ENCODE measurements around the gene FRMD8. TPM values are rescaled to one million over a fixed set of nuclear protein-coding genes. Genes with fewer than 3 reads are reported as not detected.

FRMD8 gene
- total and polyA plus RNA-seq, 2 experiments from 2014 or later = 7.0 to 35.4 TPM

DNA sequence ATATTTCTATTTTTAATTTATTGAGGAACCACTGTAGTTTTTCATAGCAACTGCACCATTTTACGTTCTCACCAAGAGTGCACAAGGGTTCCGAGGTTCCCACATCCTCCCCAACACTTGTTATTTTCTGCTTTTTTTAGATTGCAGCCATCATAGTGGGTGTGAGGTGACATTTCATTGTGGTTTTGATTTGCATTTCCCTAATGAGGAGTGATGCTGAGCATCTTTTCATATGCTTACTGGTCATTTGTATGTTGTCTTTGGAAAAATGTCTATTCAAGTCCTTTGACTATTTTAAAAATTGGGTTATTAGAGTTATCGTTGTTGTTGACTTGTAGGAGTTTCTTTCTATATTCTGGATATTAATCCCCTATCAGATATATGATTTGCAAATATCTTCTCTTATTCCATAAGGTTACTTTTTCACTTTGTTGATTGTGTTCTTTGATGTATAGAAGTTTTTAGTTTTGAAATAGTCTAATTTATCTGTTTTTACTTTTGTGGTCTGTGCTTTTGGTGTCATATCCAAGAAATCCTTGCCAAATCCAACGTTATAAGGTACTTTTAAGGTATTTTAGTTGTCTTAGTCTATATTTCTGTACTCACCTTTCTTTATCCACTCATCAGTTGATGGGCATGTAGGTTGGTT lies 45.1 kb downstream of the FRMD8 start:
- Histone ChIP-seq H3K9me2 (ENCODE audit: insufficient read depth) (no peaks in the 10 kb centered on the region), H3K4me2 (no peak overlapping the region), H3K79me2 (replicated peaks; ENCODE audit: insufficient read depth) (0 out of 2 replicates have a peak, but pooled peaks cover under 1% of the 10 kb centered on the region), H2AFZ (no peak overlapping the region), H3K4me3 (no peak overlapping the region), H4K20me1 (replicated peaks; ENCODE audit: insufficient read depth) (no peaks in the 10 kb centered on the region), H3K36me3 (ENCODE audit: insufficient read depth) (no peaks in the 10 kb centered on the region), H3K4me1 (ENCODE audit: insufficient read depth) (peaks cover 26% of the 10 kb centered on the region), H3F3A (replicated peaks; ENCODE audit: low read depth) (no peaks in the 10 kb centered on the region), H3K27me3 (ENCODE audit: insufficient read depth) (no peaks in the 10 kb centered on the region), H3K27ac (ENCODE audit: low read depth) (no peak overlapping the region)
- Mint-ChIP-seq H3K27me3 (ENCODE audit: insufficient read depth, low read depth, poor library complexity) (peaks cover 4% of the 10 kb centered on the region), H3K27ac (no peak overlapping the region), H3K4me3 (no peak overlapping the region), H3K4me1 (peaks cover 35% of the 10 kb centered on the region), H3K9me3 (no peaks in the 10 kb centered on the region), H3K36me3 (ENCODE audit: low read depth) (no peaks in the 10 kb centered on the region)
- TF ChIP-seq JUNB (IDR thresholded peaks at IDR 0.05; ENCODE audit: unreplicated experiment) = no peak
- TF ChIP-seq, protein P1, sequence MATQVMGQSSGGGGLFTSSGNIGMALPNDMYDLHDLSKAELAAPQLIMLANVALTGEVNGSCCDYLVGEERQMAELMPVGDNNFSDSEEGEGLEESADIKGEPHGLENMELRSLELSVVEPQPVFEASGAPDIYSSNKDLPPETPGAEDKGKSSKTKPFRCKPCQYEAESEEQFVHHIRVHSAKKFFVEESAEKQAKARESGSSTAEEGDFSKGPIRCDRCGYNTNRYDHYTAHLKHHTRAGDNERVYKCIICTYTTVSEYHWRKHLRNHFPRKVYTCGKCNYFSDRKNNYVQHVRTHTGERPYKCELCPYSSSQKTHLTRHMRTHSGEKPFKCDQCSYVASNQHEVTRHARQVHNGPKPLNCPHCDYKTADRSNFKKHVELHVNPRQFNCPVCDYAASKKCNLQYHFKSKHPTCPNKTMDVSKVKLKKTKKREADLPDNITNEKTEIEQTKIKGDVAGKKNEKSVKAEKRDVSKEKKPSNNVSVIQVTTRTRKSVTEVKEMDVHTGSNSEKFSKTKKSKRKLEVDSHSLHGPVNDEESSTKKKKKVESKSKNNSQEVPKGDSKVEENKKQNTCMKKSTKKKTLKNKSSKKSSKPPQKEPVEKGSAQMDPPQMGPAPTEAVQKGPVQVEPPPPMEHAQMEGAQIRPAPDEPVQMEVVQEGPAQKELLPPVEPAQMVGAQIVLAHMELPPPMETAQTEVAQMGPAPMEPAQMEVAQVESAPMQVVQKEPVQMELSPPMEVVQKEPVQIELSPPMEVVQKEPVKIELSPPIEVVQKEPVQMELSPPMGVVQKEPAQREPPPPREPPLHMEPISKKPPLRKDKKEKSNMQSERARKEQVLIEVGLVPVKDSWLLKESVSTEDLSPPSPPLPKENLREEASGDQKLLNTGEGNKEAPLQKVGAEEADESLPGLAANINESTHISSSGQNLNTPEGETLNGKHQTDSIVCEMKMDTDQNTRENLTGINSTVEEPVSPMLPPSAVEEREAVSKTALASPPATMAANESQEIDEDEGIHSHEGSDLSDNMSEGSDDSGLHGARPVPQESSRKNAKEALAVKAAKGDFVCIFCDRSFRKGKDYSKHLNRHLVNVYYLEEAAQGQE (IDR thresholded peaks at IDR 0.05; ENCODE audit: unreplicated experiment) = no peak
- no peak for TF ChIP-seq STAT1 (IDR thresholded peaks at IDR 0.05; ENCODE audit: unreplicated experiment)
- no peak for TF ChIP-seq POLR2AphosphoS5 (IDR thresholded peaks at IDR 0.05; ENCODE audit: low read depth)
- TF ChIP-seq ZNF331 (CRISPR knock-in tag; IDR thresholded peaks at IDR 0.05; ENCODE audit: low read depth) = no peak
- TF ChIP-seq, protein P2, sequence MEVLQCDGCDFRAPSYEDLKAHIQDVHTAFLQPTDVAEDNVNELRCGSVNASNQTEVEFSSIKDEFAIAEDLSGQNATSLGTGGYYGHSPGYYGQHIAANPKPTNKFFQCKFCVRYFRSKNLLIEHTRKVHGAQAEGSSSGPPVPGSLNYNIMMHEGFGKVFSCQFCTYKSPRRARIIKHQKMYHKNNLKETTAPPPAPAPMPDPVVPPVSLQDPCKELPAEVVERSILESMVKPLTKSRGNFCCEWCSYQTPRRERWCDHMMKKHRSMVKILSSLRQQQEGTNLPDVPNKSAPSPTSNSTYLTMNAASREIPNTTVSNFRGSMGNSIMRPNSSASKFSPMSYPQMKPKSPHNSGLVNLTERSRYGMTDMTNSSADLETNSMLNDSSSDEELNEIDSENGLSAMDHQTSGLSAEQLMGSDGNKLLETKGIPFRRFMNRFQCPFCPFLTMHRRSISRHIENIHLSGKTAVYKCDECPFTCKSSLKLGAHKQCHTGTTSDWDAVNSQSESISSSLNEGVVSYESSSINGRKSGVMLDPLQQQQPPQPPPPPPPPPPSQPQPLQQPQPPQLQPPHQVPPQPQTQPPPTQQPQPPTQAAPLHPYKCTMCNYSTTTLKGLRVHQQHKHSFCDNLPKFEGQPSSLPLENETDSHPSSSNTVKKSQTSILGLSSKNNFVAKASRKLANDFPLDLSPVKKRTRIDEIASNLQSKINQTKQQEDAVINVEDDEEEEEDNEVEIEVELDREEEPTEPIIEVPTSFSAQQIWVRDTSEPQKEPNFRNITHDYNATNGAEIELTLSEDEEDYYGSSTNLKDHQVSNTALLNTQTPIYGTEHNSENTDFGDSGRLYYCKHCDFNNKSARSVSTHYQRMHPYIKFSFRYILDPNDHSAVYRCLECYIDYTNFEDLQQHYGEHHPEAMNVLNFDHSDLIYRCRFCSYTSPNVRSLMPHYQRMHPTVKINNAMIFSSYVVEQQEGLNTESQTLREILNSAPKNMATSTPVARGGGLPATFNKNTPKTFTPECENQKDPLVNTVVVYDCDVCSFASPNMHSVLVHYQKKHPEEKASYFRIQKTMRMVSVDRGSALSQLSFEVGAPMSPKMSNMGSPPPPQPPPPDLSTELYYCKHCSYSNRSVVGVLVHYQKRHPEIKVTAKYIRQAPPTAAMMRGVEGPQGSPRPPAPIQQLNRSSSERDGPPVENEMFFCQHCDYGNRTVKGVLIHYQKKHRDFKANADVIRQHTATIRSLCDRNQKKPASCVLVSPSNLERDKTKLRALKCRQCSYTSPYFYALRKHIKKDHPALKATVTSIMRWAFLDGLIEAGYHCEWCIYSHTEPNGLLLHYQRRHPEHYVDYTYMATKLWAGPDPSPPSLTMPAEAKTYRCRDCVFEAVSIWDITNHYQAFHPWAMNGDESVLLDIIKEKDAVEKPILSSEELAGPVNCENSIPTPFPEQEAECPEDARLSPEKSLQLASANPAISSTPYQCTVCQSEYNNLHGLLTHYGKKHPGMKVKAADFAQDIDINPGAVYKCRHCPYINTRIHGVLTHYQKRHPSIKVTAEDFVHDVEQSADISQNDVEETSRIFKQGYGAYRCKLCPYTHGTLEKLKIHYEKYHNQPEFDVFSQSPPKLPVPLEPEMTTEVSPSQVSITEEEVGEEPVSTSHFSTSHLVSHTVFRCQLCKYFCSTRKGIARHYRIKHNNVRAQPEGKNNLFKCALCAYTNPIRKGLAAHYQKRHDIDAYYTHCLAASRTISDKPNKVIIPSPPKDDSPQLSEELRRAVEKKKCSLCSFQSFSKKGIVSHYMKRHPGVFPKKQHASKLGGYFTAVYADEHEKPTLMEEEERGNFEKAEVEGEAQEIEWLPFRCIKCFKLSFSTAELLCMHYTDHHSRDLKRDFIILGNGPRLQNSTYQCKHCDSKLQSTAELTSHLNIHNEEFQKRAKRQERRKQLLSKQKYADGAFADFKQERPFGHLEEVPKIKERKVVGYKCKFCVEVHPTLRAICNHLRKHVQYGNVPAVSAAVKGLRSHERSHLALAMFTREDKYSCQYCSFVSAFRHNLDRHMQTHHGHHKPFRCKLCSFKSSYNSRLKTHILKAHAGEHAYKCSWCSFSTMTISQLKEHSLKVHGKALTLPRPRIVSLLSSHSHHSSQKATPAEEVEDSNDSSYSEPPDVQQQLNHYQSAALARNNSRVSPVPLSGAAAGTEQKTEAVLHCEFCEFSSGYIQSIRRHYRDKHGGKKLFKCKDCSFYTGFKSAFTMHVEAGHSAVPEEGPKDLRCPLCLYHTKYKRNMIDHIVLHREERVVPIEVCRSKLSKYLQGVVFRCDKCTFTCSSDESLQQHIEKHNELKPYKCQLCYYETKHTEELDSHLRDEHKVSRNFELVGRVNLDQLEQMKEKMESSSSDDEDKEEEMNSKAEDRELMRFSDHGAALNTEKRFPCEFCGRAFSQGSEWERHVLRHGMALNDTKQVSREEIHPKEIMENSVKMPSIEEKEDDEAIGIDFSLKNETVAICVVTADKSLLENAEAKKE (CRISPR knock-in tag; IDR thresholded peaks at IDR 0.05) = no peak
- TF ChIP-seq ZNF114 (CRISPR knock-in tag; IDR thresholded peaks at IDR 0.05) = no peak
- no peak for TF ChIP-seq EZH2 (IDR thresholded peaks at IDR 0.05; ENCODE audit: low read depth, unreplicated experiment)
- TF ChIP-seq, protein P3, sequence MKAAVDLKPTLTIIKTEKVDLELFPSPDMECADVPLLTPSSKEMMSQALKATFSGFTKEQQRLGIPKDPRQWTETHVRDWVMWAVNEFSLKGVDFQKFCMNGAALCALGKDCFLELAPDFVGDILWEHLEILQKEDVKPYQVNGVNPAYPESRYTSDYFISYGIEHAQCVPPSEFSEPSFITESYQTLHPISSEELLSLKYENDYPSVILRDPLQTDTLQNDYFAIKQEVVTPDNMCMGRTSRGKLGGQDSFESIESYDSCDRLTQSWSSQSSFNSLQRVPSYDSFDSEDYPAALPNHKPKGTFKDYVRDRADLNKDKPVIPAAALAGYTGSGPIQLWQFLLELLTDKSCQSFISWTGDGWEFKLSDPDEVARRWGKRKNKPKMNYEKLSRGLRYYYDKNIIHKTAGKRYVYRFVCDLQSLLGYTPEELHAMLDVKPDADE (IDR thresholded peaks at IDR 0.05) = no peak
- TF ChIP-seq NANOG (IDR thresholded peaks at IDR 0.05; ENCODE audit: borderline replicate concordance) = no peak
- TF ChIP-seq, protein P4, sequence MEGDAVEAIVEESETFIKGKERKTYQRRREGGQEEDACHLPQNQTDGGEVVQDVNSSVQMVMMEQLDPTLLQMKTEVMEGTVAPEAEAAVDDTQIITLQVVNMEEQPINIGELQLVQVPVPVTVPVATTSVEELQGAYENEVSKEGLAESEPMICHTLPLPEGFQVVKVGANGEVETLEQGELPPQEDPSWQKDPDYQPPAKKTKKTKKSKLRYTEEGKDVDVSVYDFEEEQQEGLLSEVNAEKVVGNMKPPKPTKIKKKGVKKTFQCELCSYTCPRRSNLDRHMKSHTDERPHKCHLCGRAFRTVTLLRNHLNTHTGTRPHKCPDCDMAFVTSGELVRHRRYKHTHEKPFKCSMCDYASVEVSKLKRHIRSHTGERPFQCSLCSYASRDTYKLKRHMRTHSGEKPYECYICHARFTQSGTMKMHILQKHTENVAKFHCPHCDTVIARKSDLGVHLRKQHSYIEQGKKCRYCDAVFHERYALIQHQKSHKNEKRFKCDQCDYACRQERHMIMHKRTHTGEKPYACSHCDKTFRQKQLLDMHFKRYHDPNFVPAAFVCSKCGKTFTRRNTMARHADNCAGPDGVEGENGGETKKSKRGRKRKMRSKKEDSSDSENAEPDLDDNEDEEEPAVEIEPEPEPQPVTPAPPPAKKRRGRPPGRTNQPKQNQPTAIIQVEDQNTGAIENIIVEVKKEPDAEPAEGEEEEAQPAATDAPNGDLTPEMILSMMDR (conservative IDR thresholded peaks at IDR 0.05; ENCODE audit: low read depth in 2 of 2) = no peak
- TF ChIP-seq CREB1 (CRISPR knock-in tag; IDR thresholded peaks at IDR 0.05; ENCODE audit: low read depth) = no peak
- TF ChIP-seq EZH2phosphoT487 (IDR thresholded peaks at IDR 0.05; ENCODE audit: unreplicated experiment) = no peak
- ATAC-seq = no peak
- DNase-seq (ENCODE audit: low spot score) = no peak
